ENCODE measurements around the gene SPEM3.

The SPEM3 gene

DNA sequence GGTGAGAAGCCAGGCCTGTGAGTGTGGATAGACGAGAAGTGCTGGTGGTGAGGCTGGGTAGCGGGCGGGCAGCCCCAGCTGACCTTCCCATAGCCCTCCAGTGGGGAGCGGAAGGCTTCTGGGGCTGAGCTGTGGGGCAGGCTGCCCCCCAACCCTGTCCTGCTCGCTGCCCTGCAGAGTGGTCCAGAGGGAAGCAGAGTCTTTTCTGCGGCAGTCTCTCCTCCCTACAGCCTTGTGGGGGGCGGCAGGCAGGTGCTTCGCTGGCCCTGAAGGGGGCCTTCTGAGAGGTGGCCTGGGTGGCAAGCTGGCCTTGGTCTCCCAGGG is 17.3 kb upstream of the SPEM3 start:
- TF ChIP-seq RARB (CRISPR knock-in tag; IDR thresholded peaks at IDR 0.05) (no peak), CSDC2 (CRISPR knock-in tag; IDR thresholded peaks at IDR 0.05) (no peak), TCF4 (CRISPR knock-in tag; IDR thresholded peaks at IDR 0.05; ENCODE audit: borderline replicate concordance) (no peak), ZNF8 (CRISPR knock-in tag; IDR thresholded peaks at IDR 0.05) (no peak), ARNTL (CRISPR knock-in tag; IDR thresholded peaks at IDR 0.05; ENCODE audit: borderline replicate concordance, low read depth) (no peak)
- no peak for ATAC-seq

DNA sequence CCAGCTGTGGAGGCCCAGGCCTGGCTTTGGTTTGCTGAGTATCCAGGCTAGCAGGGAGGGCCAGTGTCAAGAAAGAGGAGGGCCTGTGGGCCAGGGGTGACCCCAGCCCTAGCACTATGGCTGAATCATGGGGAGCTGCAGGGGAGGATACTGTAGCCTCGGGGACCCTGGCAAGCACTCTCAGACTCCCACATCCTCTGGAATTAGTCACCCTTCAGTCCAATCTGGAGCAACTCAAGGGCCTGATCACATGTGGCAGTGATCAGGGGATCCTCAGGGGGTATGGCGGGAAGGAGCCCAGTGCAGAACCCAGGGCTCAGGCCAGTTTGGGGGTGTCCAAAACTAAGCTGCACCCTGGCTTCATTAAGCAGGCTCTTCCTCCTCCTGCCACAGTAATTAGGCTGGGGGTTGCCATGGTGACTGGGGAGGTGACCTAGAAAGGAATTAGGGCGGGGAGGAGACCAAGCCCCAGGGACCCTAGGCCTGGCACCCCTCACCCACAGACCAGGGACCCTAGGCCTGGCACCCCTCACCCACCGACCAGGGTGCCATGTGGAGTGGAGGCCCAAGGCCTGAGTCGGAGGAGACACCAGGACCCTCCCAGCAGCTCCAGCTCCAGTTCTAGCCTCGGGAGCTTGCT is 15.2 kb upstream of the SPEM3 start:
- TF ChIP-seq PPARA (CRISPR knock-in tag; IDR thresholded peaks at IDR 0.05; ENCODE audit: borderline replicate concordance) (no peak), TCF4 (CRISPR knock-in tag; IDR thresholded peaks at IDR 0.05; ENCODE audit: borderline replicate concordance) (no peak), ZFP3 (CRISPR knock-in tag; IDR thresholded peaks at IDR 0.05) (no peak)
- TF ChIP-seq, protein P1, sequence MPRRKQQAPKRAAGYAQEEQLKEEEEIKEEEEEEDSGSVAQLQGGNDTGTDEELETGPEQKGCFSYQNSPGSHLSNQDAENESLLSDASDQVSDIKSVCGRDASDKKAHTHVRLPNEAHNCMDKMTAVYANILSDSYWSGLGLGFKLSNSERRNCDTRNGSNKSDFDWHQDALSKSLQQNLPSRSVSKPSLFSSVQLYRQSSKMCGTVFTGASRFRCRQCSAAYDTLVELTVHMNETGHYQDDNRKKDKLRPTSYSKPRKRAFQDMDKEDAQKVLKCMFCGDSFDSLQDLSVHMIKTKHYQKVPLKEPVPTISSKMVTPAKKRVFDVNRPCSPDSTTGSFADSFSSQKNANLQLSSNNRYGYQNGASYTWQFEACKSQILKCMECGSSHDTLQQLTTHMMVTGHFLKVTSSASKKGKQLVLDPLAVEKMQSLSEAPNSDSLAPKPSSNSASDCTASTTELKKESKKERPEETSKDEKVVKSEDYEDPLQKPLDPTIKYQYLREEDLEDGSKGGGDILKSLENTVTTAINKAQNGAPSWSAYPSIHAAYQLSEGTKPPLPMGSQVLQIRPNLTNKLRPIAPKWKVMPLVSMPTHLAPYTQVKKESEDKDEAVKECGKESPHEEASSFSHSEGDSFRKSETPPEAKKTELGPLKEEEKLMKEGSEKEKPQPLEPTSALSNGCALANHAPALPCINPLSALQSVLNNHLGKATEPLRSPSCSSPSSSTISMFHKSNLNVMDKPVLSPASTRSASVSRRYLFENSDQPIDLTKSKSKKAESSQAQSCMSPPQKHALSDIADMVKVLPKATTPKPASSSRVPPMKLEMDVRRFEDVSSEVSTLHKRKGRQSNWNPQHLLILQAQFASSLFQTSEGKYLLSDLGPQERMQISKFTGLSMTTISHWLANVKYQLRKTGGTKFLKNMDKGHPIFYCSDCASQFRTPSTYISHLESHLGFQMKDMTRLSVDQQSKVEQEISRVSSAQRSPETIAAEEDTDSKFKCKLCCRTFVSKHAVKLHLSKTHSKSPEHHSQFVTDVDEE (CRISPR knock-in tag; IDR thresholded peaks at IDR 0.05) = no peak

DNA sequence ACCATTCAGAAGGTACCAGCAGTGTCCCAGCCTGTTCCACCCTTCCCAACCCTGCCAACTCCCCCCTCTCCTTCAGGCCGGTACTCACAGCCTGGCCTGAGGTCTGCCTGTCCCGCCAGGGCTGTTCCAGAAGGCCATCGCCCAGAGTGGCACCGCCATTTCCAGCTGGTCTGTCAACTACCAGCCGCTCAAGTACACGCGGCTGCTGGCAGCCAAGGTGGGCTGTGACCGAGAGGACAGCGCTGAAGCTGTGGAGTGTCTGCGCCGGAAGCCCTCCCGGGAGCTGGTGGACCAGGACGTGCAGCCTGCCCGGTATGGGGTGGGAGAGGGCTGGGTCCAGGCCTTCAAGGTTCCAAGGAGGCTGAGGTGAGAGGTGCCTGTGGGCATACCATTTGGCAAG is 13.8 kb upstream of the SPEM3 start:
- ATAC-seq = no peak
- TF ChIP-seq OSR1 (CRISPR knock-in tag; IDR thresholded peaks at IDR 0.05) (no peak), ZNF565 (CRISPR knock-in tag; conservative IDR thresholded peaks at IDR 0.05; ENCODE audit: low read depth) (no peak), TCF4 (CRISPR knock-in tag; IDR thresholded peaks at IDR 0.05; ENCODE audit: borderline replicate concordance) (no peak), ESRRG (CRISPR knock-in tag; IDR thresholded peaks at IDR 0.05) (no peak), ISL1 (CRISPR knock-in tag; IDR thresholded peaks at IDR 0.05) (no peak)
- TF ChIP-seq, protein P2, sequence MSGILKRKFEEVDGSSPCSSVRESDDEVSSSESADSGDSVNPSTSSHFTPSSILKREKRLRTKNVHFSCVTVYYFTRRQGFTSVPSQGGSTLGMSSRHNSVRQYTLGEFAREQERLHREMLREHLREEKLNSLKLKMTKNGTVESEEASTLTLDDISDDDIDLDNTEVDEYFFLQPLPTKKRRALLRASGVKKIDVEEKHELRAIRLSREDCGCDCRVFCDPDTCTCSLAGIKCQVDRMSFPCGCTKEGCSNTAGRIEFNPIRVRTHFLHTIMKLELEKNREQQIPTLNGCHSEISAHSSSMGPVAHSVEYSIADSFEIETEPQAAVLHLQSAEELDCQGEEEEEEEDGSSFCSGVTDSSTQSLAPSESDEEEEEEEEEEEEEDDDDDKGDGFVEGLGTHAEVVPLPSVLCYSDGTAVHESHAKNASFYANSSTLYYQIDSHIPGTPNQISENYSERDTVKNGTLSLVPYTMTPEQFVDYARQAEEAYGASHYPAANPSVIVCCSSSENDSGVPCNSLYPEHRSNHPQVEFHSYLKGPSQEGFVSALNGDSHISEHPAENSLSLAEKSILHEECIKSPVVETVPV (CRISPR knock-in tag; IDR thresholded peaks at IDR 0.05) = no peak

More for the DNA sequence above, 15.2 kb upstream of the SPEM3 start:
- ATAC-seq = no peak; the same call in 2 of the 3 replicates

DNA sequence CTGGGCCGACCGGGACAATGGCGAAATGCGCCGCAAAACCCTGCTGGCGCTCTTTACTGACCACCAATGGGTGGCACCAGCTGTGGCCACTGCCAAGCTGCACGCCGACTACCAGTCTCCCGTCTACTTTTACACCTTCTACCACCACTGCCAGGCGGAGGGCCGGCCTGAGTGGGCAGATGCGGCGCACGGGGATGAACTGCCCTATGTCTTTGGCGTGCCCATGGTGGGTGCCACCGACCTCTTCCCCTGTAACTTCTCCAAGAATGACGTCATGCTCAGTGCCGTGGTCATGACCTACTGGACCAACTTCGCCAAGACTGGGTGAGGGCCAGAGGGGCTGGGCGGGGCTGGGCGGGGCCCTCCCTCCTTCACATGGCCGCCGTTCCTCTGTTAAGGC is 12.9 kb upstream of the SPEM3 start:
- no peak for ATAC-seq
- TF ChIP-seq ZC3H10 (CRISPR knock-in tag; IDR thresholded peaks at IDR 0.05) (no peak), ZFP3 (CRISPR knock-in tag; IDR thresholded peaks at IDR 0.05) (no peak), ISL1 (CRISPR knock-in tag; IDR thresholded peaks at IDR 0.05) (no peak)
- TF ChIP-seq, protein P3, sequence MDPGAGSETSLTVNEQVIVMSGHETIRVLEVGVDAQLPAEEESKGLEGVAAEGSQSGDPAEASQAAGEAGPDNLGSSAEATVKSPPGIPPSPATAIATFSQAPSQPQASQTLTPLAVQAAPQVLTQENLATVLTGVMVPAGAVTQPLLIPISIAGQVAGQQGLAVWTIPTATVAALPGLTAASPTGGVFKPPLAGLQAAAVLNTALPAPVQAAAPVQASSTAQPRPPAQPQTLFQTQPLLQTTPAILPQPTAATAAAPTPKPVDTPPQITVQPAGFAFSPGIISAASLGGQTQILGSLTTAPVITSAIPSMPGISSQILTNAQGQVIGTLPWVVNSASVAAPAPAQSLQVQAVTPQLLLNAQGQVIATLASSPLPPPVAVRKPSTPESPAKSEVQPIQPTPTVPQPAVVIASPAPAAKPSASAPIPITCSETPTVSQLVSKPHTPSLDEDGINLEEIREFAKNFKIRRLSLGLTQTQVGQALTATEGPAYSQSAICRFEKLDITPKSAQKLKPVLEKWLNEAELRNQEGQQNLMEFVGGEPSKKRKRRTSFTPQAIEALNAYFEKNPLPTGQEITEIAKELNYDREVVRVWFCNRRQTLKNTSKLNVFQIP (CRISPR knock-in tag; IDR thresholded peaks at IDR 0.05; ENCODE audit: borderline replicate concordance, low read depth) = no peak

DNA sequence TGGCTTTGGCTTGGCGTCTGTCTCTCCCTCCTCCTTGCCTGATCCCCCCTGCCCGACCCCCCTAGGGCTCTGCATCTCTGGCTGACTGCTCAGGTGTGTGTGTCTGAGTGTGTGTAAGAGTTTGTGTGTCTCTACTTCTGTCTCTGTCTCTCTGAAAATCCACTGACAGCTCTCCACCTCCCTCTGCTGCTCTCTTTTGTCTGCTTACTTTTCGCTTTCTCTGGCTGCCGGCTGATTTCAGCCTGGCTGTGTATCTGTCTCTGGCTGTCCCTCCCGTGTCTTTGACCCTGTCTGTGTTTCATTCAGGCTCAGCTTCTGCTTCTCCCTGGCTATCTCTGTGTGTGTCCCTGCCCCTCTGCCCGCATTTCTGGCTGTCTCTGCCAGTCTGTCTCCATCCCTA is 12.3 kb upstream of the SPEM3 start:
- TF ChIP-seq OSR1 (CRISPR knock-in tag; IDR thresholded peaks at IDR 0.05) (no peak), CSDC2 (CRISPR knock-in tag; IDR thresholded peaks at IDR 0.05) (no peak)
- ATAC-seq = no peak

DNA sequence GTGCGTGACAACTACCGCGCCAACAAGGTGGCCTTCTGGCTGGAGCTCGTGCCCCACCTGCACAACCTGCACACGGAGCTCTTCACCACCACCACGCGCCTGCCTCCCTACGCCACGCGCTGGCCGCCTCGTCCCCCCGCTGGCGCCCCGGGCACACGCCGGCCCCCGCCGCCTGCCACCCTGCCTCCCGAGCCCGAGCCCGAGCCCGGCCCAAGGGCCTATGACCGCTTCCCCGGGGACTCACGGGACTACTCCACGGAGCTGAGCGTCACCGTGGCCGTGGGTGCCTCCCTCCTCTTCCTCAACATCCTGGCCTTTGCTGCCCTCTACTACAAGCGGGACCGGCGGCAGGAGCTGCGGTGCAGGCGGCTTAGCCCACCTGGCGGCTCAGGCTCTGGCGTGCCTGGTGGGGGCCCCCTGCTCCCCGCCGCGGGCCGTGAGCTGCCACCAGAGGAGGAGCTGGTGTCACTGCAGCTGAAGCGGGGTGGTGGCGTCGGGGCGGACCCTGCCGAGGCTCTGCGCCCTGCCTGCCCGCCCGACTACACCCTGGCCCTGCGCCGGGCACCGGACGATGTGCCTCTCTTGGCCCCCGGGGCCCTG is 11.5 kb upstream of the SPEM3 start:
- ATAC-seq = no peak
- TF ChIP-seq ZFP30 (CRISPR knock-in tag; IDR thresholded peaks at IDR 0.05) (no peak), TOX (CRISPR knock-in tag; IDR thresholded peaks at IDR 0.05; ENCODE audit: borderline replicate concordance) (no peak), ZNF8 (CRISPR knock-in tag; IDR thresholded peaks at IDR 0.05) (no peak), CSDC2 (CRISPR knock-in tag; IDR thresholded peaks at IDR 0.05) (no peak), RARB (CRISPR knock-in tag; IDR thresholded peaks at IDR 0.05) (no peak), ARNTL (CRISPR knock-in tag; IDR thresholded peaks at IDR 0.05; ENCODE audit: borderline replicate concordance, low read depth) (no peak), TCF4 (CRISPR knock-in tag; IDR thresholded peaks at IDR 0.05; ENCODE audit: borderline replicate concordance) (no peak), OSR1 (CRISPR knock-in tag; IDR thresholded peaks at IDR 0.05) (no peak), SNAI2 (CRISPR knock-in tag; IDR thresholded peaks at IDR 0.05) (no peak), PPARA (CRISPR knock-in tag; IDR thresholded peaks at IDR 0.05; ENCODE audit: borderline replicate concordance) (no peak), ZNF565 (CRISPR knock-in tag; conservative IDR thresholded peaks at IDR 0.05; ENCODE audit: low read depth) (no peak)
- TF ChIP-seq, protein P4, sequence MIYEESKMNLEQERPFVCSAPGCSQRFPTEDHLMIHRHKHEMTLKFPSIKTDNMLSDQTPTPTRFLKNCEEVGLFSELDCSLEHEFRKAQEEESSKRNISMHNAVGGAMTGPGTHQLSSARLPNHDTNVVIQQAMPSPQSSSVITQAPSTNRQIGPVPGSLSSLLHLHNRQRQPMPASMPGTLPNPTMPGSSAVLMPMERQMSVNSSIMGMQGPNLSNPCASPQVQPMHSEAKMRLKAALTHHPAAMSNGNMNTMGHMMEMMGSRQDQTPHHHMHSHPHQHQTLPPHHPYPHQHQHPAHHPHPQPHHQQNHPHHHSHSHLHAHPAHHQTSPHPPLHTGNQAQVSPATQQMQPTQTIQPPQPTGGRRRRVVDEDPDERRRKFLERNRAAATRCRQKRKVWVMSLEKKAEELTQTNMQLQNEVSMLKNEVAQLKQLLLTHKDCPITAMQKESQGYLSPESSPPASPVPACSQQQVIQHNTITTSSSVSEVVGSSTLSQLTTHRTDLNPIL (CRISPR knock-in tag; IDR thresholded peaks at IDR 0.05; ENCODE audit: low read depth) = no peak
- TF ChIP-seq, protein P3 (CRISPR knock-in tag; IDR thresholded peaks at IDR 0.05; ENCODE audit: borderline replicate concordance, low read depth) = no peak
